Chondrocyte (in vitro differentiated cells): ENCODE results near the gene DSCAM. TPM values are rescaled to one million over a fixed set of nuclear protein-coding genes. Genes with fewer than 3 reads are reported as not detected.

Experiments used
- DNase-seq: peaks from one replicate; pipeline ENCODE4 v3.0.0; 2021; ENCODE audit warnings: mixed read lengths, low spot score
- H3K27ac Mint-ChIP-seq: one replicate; pipeline ENCODE4 v1.8.0; 2021; ENCODE audit warnings: mild to moderate bottlenecking, moderate library complexity, mixed read lengths; ENCODE audit not compliant: unreplicated experiment
- H3K27me3 Mint-ChIP-seq: 2 replicates; pipeline ENCODE4 v1.8.0; 2021; ENCODE audit warnings: low read depth, mixed read lengths
- H3K36me3 Mint-ChIP-seq: 2 replicates; pipeline ENCODE4 v1.8.0; 2021; ENCODE audit warnings: low read depth, mixed read lengths
- H3K4me1 Mint-ChIP-seq: 2 replicates; pipeline ENCODE4 v1.8.0; 2021; ENCODE audit warnings: low read depth, mild to moderate bottlenecking, mixed read lengths
- H3K4me3 Mint-ChIP-seq: one replicate; pipeline ENCODE4 v1.8.0; 2021; ENCODE audit warnings: mild to moderate bottlenecking, moderate library complexity, mixed read lengths; ENCODE audit not compliant: unreplicated experiment
- H3K9me3 Mint-ChIP-seq: 2 replicates; pipeline ENCODE4 v1.8.0; 2021; ENCODE audit warnings: low read depth, mixed read lengths
- CTCF ChIP-seq: fragments of 200-600 bp; sonication (generic); IDR thresholded peaks from 2 replicates; pipeline ENCODE4 v1.5.0; 2021; ENCODE audit warnings: antibody characterized with exemption, mild to moderate bottlenecking, moderate library complexity
- total RNA-seq: library from RNA; stranded (reverse); gene quantifications from 3 replicates; pipeline ENCODE4 v1.2.1, GENCODE V29; 2021

The DSCAM gene
- total RNA-seq, 1 donor from 2014 or later = not detected

GRCh38 chr21:40765811-40766210 lies 81.1 kb downstream of the DSCAM start:
- no peaks in the 10 kb centered on the region for H3K4me1 Mint-ChIP-seq
- no peak for TF ChIP-seq CTCF
- H3K27me3 Mint-ChIP-seq = peaks cover 4% of the 10 kb centered on the region
- H3K36me3 Mint-ChIP-seq = no peaks in the 10 kb centered on the region
- no peak overlapping the region for H3K27ac Mint-ChIP-seq
- no peak for DNase-seq
- no peak overlapping the region for H3K4me3 Mint-ChIP-seq
- H3K9me3 Mint-ChIP-seq = peaks cover 20% of the 10 kb centered on the region

DNA sequence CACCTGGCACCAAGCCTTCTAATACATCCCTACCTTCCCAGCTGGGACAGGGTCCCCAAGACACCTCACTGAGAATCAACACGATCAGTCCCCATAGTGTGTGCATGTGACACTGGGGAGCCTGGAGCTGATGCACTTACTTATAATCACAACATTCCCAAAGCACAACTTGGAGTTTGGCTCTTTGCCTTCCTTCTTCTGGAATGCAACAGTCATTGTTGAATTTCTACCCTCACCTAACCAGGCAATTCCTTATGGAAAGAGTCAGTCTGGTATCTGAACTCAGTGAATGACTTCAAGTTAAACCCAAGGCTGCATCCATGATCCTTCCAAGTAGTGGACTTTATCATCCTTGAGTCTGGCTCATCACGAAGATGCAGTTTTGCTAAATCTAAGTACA lies 86.1 kb downstream of the DSCAM start:
- H3K9me3 Mint-ChIP-seq = peaks cover 27% of the 10 kb centered on the region
- no peak for TF ChIP-seq CTCF
- no peaks in the 10 kb centered on the region for H3K4me1 Mint-ChIP-seq
- H3K27ac Mint-ChIP-seq = no peak overlapping the region
- H3K4me3 Mint-ChIP-seq = no peak overlapping the region
- DNase-seq = no peak
- peaks cover 4% of the 10 kb centered on the region for H3K27me3 Mint-ChIP-seq
- no peaks in the 10 kb centered on the region for H3K36me3 Mint-ChIP-seq

DNA sequence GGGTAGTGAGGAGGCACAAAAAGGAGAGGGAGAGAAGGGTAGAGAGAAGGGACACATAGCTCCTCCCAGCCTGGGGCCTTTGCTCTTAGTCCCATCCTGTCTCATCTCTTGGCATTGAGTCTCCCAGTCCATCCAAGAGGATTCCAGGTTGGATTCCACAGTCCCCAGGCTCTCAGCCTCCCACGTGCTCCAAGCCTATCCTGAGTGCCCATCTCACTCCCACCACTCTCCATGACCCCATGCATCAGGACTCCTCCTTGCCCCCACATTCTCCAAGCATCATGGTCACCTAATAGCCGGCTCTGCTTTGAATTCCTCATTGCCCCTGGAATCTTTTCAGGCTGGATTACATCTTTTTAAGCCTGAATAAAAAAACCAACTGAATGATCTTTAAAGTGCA lies 87.9 kb downstream of the DSCAM start:
- TF ChIP-seq CTCF = no peak
- Mint-ChIP-seq H3K9me3 (peaks cover 30% of the 10 kb centered on the region), H3K4me1 (no peaks in the 10 kb centered on the region), H3K27ac (no peak overlapping the region), H3K27me3 (peaks cover 4% of the 10 kb centered on the region), H3K4me3 (no peak overlapping the region), H3K36me3 (no peaks in the 10 kb centered on the region)
- DNase-seq = no peak

- no peak for DNase-seq
- Mint-ChIP-seq H3K27ac (no peak overlapping the region), H3K9me3 (peaks cover 21% of the 10 kb centered on the region), H3K4me1 (no peaks in the 10 kb centered on the region), H3K36me3 (no peaks in the 10 kb centered on the region), H3K27me3 (peaks cover 1% of the 10 kb centered on the region), H3K4me3 (no peak overlapping the region)
- TF ChIP-seq CTCF = no peak
Observed at GRCh38 chr21:40757366-40757765, 89.6 kb downstream of the DSCAM start.

DNA sequence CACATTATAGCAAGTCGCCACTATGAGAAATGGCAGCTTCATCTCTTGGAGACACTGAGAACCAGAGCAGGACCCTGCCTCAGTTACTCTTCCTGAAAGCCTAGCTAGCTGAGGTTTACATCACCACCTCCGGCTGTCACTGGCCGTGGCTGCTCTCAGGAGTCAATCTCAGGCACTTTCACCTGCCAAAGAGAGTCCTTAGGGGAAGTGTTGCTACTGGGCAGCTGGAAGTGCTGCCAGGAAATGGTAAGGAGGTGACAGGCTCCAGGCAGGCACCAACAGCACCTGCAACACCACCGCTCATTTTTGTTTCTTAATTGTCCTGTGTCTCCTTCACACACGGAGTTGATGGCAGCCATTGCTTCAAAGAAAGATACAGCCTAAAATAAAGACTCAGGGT lies 92.5 kb downstream of the DSCAM start:
- Mint-ChIP-seq H3K4me1 (no peaks in the 10 kb centered on the region), H3K27me3 (no peaks in the 10 kb centered on the region), H3K9me3 (peaks cover 16% of the 10 kb centered on the region), H3K4me3 (no peak overlapping the region), H3K36me3 (no peaks in the 10 kb centered on the region), H3K27ac (no peak overlapping the region)
- DNase-seq = no peak
- TF ChIP-seq CTCF = no peak
